Tibial nerve (tissue), 4 donors: ENCODE measurements around the gene GPC6. TPM values are rescaled to one million over a fixed set of nuclear protein-coding genes. Genes with fewer than 3 reads are reported as not detected.

ENCODE experiments used
- DNase-seq, 2 donors: peaks; one replicate each; pipeline ENCODE4 v3.0.0-alpha.2; 2019; ENCODE audit warnings: low spot score in 2 of 2
- H3K27ac ChIP-seq, 4 donors: fragments of 200-600 bp; sonication (generic) in 3 of 4; one replicate each; pipeline ENCODE4 v1.5.1; 2017 to 2019; ENCODE audit warnings: mild to moderate bottlenecking in 1 of 4
- H3K27me3 ChIP-seq, 2 donors: fragments of 200-600 bp; sonication (generic) in 1 of 2; one replicate each; pipeline versions ENCODE4 v1.5.1 to v1.6.0; 2017 to 2019
- H3K36me3 ChIP-seq, 3 donors: fragments of 200-600 bp; sonication (generic); one replicate each; pipeline ENCODE4 v1.5.1; 2018 to 2019
- H3K4me1 ChIP-seq, 4 donors: fragments of 200-600 bp; sonication (generic) in 3 of 4; one replicate each; pipeline ENCODE4 v1.5.1; 2017 to 2019
- H3K4me3 ChIP-seq, 4 donors: fragments of 200-600 bp; sonication (generic) in 3 of 4; one replicate each; pipeline ENCODE4 v1.5.1; 2017 to 2019; ENCODE audit warnings: mild to moderate bottlenecking in 1 of 4, moderate library complexity in 1 of 4
- H3K9me3 ChIP-seq, 4 donors: fragments of 200-600 bp; sonication (generic) in 3 of 4; one replicate each; pipeline ENCODE4 v1.5.1; 2017 to 2019
- CTCF ChIP-seq, 5 experiments: fragments of 200-600 bp in 3 of 5; fragments of 450-650 bp in 2 of 5; sonication (generic) in 3 of 5; IDR thresholded peaks; one replicate each; pipeline ENCODE4 v1.5.1; 2016 to 2019; ENCODE audit warnings: antibody characterized with exemption in 5 of 5, mild to moderate bottlenecking in 3 of 5, moderate library complexity in 2 of 5
- EP300 ChIP-seq, 2 donors: sonication (generic); formaldehyde crosslinking; IDR thresholded peaks; one replicate each; pipeline ENCODE4 v1.6.1; 2017; ENCODE audit warnings: antibody characterized with exemption in 2 of 2, mild to moderate bottlenecking in 1 of 2
- POLR2A ChIP-seq, 2 donors: fragments of 450-650 bp; IDR thresholded peaks; one replicate each; pipeline ENCODE4 v1.6.1; 2017; ENCODE audit warnings: antibody characterized with exemption in 2 of 2, mild to moderate bottlenecking in 2 of 2, moderate library complexity in 2 of 2
- WGBS, 2 donors: methylation state at CpG; one replicate each; pipeline ENCODE4 v1.1.5; 2018; 5-methylcytosine and 5-hydroxymethylcytosine counted together
- total RNA-seq, 4 donors: library from RNA; depleted of rRNA; stranded (reverse); fragments of >200 nt; gene quantifications; one replicate each; pipeline ENCODE4 v1.1.0, GENCODE V29; 2016

Gene GPC6
- total RNA-seq, 4 donors from 2014 or later = 21.9 to 39.5 (median 29.8) TPM

- Histone ChIP-seq H3K9me3 (no peaks in the 10 kb centered on the region), H3K4me3 (no peak overlapping the region), H3K36me3 (no peaks in the 10 kb centered on the region), H3K27me3 (no peaks in the 10 kb centered on the region), H3K4me1 (peaks cover 0 to 6% (median 0%) of the 10 kb centered on the region in 4 donors), H3K27ac (no peak overlapping the region)
- 45 to 48% methylated on average over 7 of the region's 7 CpGs for WGBS, 2 donors
- peak in 1 of 2 donors; percentile 20 for TF ChIP-seq EP300 (IDR thresholded peaks at IDR 0.05)
- no peak for TF ChIP-seq CTCF (IDR thresholded peaks at IDR 0.05)
- no peak for DNase-seq
Observed at GRCh38 chr13:93646245-93646644, 419.6 kb downstream of the GPC6 start.

- no peaks in the 10 kb centered on the region for H3K27me3 ChIP-seq
Observed at GRCh38 chr13:93649496-93649895, 422.9 kb downstream of the GPC6 start.

GRCh38 chr13:93653776-93654175 lies 427.2 kb downstream of the GPC6 start:
- peaks cover 0 to 8% (median 0%) of the 10 kb centered on the region in 4 donors for H3K9me3 ChIP-seq
- TF ChIP-seq POLR2A (IDR thresholded peaks at IDR 0.05) (no peak), CTCF (IDR thresholded peaks at IDR 0.05) (no peak), EP300 (IDR thresholded peaks at IDR 0.05) (no peak)
- DNase-seq = no peak
- H3K27me3 ChIP-seq = no peaks in the 10 kb centered on the region
- no peaks in the 10 kb centered on the region for H3K36me3 ChIP-seq
- no peak overlapping the region for H3K4me3 ChIP-seq
- H3K27ac ChIP-seq = no peak overlapping the region
- WGBS, 2 donors = 94 to 95% methylated on average over 3 of the region's 3 CpGs
- H3K4me1 ChIP-seq = no peaks in the 10 kb centered on the region

More at GRCh38 chr13:93649496-93649895, 422.9 kb downstream of the GPC6 start:
- TF ChIP-seq EP300 (IDR thresholded peaks at IDR 0.05) = no peak
- no peak for TF ChIP-seq CTCF (IDR thresholded peaks at IDR 0.05)
- no peak for TF ChIP-seq POLR2A (IDR thresholded peaks at IDR 0.05)
- peaks cover 0 to 6% (median 0%) of the 10 kb centered on the region in 4 donors for H3K4me1 ChIP-seq
- no peak overlapping the region for H3K4me3 ChIP-seq
- H3K9me3 ChIP-seq = no peaks in the 10 kb centered on the region
- DNase-seq = no peak
- H3K27ac ChIP-seq = no peak overlapping the region
- no peaks in the 10 kb centered on the region for H3K36me3 ChIP-seq
- 82 to 88% methylated on average over 2 of the region's 2 CpGs for WGBS, 2 donors

GRCh38 chr13:93655154-93655553 lies 428.5 kb downstream of the GPC6 start:
- H3K36me3 ChIP-seq = no peaks in the 10 kb centered on the region
- TF ChIP-seq CTCF (IDR thresholded peaks at IDR 0.05) (no peak), POLR2A (IDR thresholded peaks at IDR 0.05) (no peak), EP300 (IDR thresholded peaks at IDR 0.05) (no peak)
- H3K9me3 ChIP-seq = peaks cover 0 to 8% (median 0%) of the 10 kb centered on the region in 4 donors
- H3K4me3 ChIP-seq = no peak overlapping the region
- no peaks in the 10 kb centered on the region for H3K4me1 ChIP-seq
- no peak overlapping the region for H3K27ac ChIP-seq
- no peaks in the 10 kb centered on the region for H3K27me3 ChIP-seq
- no peak for DNase-seq
- 82 to 93% methylated on average over 1 of the region's 1 CpG for WGBS, 2 donors

GRCh38 chr13:93660391-93661063 lies 433.9 kb downstream of the GPC6 start:
- Histone ChIP-seq H3K4me3 (no peak overlapping the region), H3K4me1 (no peaks in the 10 kb centered on the region), H3K27me3 (no peaks in the 10 kb centered on the region), H3K27ac (no peak overlapping the region), H3K36me3 (no peaks in the 10 kb centered on the region), H3K9me3 (peaks cover 0 to 8% (median 0%) of the 10 kb centered on the region in 4 donors)
- DNase-seq = no peak
- no peak for TF ChIP-seq CTCF (IDR thresholded peaks at IDR 0.05)
- TF ChIP-seq EP300 (IDR thresholded peaks at IDR 0.05) = no peak
- TF ChIP-seq POLR2A (IDR thresholded peaks at IDR 0.05) = no peak
